NCI-H187 (cell line): ENCODE data around the gene PERCC1.

Source experiments
- DNase-seq, 2 experiments: peaks; one replicate each; lab custom pipeline; 2025; lab: John Stamatoyannopoulos, UW

PERCC1 gene

DNA sequence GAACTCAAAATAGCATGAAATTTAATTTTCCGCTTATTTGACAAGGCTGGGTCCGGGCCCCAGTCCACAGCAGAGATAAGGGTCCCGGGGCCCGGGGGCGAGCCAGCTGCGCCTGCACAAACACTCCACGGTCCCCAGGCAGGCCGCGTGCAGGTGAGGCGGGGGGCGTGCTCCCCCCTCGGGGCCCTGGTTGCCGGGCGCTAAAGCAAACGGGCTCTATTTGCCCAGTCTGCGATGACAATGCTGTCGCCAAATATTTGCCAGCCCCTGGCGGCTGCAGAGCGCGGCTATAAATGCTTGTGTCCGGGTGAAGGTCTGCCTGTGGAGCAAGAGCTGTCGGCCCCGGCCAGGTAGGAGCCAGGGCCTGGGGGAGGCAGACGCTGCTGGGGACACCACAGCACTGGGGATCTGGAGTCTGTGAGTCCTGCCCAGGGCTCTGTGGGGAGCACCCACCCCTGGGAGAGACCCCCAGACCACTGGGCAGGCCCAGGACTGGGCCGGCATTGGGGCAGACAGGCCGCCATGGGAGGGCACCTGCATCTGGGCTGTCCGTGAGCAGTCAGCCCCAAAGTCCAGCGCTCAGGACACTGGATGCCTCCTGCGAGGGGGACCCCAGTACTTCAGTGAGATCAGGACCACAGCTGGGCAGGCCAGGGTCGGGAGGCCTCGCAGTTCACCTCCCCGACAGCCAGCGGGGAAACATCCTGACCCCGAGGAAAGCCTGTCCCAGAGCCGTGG, at the start of gene PERCC1:
TSS of gene PERCC1 (plus strand) at position 320 of the 738 bp plus-strand sequence. CDS start 1,516 bp downstream, outside the sequence.
- DNase-seq, result peak; percentile 40 to 73

DNA sequence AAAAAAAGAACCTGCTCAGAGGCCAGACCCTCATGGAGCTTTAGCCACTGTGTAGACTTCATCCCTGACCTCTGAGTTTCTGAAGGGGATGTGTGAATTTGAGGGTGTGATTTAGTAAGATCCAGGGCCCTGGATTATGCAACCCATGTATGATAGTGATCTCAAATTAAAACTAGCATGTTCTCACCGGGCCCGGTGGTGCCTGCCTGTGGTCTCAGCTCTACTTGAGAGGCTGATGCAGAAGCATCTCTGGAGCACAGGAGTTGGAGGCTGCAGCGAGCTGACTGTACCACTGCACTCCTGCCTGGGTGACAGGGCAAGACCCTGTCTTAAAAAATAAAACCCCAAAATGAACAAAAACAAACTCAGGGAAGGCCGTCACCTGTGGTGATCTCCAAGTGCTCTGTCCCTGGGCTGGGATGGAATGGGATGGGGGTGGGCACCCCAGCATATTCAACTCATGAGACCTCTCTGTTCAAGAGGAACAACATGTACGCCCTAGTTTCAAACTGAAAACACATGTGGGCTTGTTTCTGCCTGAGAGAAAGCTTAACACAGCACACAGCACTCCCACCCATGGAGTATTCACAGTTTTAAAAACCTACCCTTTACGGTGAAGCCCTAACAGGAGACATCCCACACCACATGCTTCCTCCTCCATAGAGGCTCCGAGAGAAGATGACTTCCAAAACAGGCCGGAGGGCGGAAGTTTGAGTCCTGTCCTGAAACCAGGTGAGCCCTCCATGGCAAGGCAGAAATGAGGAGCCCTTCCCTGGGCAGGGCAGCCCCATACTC, 49.1 kb upstream of the PERCC1 start:
- DNase-seq, result no peak

DNA sequence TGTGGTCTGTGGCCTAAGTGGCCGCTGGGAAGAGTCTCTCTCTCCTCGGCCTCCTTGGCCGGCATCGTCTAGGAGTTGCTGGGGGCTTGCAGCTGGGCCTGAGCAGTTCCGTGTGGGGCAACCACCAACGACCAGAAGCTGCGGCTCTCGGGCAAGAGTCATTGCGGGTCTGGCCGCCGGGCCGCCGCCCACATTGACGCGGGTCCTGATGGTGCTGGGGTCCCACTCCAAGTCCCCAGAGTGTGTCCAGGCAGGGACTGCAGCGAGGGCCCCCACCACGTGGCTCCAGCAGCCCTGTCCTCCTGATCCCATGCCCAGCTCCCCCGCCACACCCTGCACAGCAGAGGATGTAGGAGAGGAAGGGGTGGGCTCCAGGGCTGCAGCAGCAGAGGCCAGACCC, 47.3 kb upstream of the PERCC1 start:
- no peak for DNase-seq

DNA sequence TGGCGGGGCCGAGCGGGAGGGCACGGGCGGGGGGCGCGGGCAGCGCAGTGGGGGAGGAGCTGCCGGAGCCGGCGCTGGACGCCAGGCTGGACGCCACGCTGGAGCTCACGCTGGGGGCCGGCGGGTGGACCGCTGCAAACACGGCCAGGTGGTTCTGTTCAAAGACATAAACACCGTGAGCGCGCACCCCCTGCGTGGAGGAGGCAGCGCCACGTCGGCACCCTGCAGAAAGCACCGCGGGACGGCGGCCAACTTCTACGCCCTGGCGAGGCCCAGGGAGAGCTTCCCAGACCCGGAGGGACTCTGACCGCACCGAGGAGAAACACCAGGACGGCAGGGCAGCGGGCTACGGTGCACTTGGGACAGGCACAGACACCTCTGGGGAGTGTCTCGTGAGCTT, 45.6 kb upstream of the PERCC1 start:
- no peak for DNase-seq

DNA sequence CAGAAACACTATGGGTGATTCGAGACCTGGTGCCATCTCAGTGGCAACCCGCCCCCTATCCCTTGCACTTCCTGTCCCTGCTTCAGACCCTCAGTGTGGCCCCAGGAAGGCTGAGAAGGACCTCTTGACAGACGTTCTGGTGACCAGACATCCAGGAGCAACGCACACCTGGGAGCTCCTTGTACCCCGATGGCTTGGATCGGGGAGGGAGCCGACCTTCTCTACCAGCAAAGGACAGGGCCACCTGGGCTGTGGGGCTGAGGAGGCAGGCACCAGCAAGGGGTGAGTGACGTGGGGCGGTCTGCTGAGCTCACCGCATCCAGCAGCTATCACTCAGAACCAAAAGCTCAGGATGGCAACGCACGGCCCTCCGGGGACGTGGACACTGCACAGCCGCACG, 43.5 kb upstream of the PERCC1 start:
- no peak for DNase-seq

DNA sequence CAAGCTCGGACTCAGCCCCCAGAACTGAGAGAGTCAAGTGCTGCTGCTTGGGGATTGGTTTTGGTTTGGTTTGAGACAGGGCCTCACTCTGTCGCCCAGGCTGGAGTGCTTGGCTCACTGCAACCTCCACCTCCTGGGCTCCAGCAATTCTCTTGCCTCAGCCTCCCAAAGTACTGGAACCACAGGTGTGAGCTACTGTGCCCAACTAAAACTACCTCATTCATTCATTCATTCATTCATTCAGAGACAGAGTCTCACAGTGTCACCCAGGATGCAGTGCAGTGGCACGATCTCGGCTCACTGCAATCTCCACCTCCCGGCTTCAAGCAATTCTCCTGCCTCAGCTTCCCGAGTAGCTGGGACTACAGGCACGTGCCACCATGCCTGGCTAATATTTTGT, 41.1 kb upstream of the PERCC1 start:
- no peak for DNase-seq

DNA sequence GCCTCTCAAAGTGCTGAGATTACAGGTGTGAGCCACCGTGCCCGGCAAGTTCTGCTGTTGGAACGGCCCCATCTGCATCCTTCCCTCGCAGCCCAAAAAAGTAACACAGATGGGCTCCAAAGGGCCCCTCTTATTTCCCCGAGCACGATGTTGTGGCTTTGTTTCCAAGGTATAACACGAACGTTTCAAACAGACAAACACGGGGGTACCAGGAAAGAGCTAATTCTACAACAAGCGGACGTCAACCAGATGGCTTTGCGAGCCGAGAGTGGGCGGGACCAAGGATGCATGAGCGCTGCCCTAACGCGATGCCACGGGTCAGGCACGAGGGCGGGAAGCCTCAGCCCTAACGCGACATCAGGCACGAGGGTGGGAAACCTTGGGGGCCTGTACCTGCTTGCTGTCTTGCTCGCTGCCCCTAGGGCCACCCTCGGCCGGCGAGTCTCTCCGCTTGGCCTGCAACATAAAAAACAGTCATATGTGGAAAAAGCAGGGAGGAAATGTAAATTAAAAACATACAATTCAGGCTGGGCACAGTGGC, 40.6 kb upstream of the PERCC1 start:
- no peak for DNase-seq

DNA sequence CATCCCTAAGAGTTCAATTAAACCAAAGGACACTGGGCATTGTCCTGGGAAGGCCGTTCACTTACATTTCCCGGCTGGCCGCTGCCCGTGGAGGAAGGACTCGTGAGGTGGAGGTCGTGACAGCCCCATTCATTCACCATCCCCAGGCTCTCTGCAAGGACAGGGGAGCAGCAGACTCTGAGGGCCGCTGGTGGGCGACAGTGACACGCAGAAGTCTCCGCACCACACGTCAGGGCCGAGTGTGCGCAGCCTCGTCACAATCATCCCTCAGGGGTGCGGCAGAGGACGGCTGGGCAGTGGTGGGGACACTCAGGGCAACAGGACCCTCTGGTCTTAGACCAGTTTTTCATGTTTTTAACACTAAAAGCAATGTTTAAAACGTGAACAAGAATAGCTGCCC, 38.1 kb upstream of the PERCC1 start:
- no peak for DNase-seq

DNA sequence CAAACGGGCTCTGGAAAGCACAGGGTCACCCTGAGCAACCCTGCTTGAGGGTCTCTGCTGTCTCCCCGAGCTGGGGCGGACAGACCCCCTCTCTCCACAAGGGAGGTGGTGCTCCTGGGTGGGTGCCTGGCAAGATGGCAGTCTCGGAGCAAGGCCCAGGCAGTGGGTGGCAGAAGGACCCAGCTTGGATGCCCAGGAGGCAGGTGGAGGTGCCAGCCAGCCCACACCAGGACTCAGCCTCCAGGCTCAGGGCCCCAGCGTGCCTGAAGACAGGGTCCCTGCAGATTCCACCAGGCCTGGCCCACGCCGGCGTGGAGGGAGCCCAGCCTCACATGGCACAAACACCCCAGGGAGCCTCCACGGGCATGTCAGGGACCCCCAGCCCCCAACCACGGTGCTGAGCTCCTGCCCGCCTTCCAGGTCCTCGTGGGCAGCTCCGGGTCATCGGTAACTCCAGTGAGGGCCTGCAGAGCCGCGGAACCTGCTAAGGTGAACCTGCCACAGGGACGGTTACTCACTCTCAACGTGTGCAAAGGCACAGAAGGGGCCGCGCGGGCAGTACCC, 37.2 kb upstream of the PERCC1 start:
- DNase-seq, result no peak

DNA sequence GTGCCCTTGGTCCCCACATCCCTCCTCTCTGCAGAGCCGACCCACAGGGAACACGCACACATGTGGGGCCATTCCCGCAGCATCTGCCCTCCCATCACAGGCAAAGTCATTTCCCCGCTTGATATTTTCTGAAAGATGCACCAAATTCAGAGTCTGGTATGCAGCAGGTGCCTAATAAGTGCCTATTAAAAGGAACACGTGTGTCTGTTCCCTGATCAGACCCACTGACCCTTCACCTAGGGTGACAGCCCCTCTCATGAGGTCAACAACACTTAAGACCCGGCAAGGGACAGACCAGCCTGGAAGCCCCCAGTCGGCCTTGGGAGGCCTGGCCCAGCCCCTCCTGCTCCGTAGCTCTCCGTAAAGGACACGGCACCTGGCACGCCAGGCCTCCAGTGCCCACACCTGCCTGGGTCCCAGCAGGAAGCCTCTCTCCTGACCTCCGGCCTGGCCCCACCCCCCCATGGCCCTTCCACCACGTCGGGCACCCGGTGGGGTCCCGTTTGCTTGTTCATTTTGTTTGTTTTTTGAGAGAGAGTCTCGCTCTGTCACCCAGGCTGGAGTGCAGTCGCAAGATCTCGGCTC, 36.4 kb upstream of the PERCC1 start:
- no peak for DNase-seq

DNA sequence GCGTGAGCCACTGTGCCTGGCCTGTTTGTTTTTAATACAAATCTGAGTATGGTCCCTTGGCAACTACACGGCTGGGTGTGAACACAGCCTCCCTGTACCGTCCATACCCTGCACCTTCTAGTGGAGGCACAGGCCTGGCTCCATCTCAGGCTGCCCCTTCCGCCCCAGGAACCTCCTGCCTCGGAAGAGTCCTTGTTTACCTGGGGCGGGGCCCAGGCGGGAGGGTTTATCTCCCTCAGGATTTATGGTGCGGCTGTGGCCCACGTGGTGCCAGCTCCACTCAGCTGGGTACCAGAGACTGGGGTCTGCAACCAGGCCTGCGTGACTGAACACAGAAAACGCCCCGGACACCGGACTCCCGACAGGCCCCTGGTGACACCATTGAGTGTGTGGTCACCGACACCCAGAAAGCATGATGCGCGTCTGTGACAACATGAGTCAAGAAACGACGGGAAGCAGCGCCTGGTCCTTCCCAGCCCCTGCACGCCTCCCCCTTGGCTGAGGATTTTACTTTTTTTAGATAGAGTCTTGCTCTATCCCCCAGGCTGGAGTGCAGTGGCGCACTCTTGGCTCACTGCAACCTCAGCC, 35.3 kb upstream of the PERCC1 start:
- no peak for DNase-seq

DNA sequence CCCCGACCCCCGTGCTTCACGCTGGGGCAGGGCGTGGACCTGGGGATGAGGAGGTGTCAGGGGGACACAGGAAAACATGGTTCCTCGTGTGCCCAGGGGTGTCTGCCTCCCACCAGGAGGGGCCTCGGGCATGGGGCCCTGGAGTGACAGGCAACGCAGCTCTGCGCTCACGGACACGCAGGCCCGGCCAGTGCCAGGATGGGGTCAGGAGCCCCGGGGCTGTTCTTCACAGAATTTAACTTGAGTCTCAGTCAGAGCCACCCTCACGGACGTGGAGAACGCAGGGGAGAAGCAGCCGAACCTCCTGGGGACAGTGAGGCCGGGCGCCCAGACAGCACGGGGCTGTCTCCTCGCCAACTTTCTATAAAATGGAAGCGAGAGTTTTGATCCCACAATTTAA, 33.1 kb upstream of the PERCC1 start:
- DNase-seq, result no peak

DNA sequence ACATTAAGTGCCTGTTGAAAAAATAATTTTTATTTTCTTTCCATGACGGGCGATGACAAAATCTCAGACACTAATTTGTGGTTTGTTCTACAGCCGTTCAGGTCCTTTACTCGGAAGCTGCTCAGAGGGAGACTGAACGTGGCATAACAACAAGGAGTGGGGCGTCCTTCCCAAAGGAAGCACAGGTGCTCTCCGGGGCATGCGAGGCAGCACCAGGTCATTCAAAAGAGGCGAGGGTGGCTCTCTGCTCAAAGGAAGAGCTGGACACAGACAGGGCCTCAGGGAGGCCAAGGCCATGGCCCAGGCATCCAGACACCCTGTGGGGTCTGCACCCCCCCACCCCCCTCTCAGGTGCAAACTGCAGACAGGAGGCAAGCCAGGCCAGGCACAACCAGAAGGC, 32.5 kb upstream of the PERCC1 start:
- DNase-seq, result no peak

DNA sequence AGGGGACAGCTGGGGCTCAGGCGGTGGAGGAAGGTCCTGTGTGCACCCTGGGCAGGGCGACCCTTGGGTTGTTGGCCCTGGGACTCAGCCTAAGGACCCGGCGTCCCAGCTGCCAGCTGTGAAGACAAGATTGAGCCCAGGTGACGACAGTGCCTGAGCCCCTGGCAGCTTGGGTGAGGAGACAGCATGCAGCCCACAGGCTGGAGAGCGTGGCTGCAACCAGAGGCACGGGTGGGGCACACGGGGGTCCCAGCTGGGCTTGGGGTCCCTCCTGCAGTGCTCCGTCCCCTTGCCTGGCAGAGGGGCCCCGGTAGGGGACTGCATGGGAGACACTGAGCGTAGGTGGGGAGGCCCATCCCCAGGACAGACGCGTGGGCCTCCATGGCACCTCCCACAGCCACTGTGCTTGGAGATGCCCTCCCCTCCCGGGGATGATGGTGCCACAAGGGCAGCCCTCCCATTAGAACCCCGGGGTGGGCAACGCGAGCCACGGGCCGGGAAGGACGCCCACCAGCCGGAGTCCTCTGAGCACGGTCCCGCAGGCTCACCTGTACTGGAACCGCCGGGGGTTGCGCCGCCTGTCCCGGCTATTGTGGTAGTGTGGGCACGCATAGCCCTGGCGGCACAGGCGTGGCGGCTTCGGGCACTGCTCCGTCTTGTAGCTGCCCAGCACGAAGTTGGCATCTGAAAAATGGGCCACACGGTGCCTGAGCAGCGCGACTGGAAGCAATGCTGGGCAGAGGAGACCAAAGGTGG, 31.9 kb upstream of the PERCC1 start:
- DNase-seq, result no peak

DNA sequence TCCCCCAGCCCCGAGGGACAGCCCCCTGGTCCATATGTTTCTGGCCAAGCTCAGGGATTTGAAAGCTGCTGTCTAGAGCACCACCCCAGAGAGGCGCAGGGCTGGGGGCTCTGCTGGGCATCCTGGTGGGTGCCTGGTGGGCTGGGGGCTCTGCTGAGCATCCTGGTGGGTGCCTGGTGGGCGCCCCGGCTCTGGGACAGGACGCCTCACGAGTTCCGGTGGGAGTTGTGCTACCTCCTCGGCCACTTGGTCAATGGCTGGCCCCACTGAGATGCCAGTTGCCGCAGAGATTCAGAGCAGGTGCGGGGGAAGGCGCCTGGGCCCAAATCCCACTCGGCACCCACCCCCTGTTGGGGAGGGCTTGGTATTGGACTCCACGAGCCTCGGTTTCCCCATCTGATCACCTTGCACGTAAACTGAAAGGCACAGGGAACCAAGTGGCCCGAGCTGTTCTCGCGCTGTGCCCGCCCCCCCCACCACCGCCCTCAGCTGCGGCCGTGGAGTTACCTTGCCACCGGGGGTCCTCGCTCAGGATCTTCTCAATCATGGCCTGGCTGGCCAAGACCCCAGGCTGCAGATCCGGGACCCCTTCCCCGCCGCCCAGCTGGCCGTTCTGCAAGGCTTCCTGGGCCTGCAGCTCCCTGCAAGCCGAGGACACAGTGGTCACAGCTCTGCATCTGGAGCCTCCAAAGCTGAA, 29.7 kb upstream of the PERCC1 start:
- DNase-seq, result no peak

DNA sequence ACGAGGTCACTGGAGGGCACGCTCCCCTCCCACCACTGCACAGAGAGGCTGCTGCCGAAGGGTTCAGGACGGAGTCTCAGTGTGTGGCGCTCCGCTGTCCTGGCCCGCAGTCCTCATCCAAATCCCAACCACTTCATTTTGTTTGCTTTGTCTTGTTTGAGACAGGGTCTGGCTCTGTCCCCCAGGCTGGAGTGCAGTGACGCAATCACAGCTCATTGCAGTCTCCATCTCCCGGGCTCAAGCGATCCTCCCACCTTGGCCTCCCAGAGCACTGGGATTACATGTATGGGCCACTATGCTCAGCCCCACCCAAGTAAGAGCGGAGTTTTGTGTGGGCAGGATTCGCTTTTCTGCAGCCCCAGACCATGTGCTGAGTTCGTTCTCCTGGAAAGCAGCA, 29.1 kb upstream of the PERCC1 start:
- no peak for DNase-seq

DNA sequence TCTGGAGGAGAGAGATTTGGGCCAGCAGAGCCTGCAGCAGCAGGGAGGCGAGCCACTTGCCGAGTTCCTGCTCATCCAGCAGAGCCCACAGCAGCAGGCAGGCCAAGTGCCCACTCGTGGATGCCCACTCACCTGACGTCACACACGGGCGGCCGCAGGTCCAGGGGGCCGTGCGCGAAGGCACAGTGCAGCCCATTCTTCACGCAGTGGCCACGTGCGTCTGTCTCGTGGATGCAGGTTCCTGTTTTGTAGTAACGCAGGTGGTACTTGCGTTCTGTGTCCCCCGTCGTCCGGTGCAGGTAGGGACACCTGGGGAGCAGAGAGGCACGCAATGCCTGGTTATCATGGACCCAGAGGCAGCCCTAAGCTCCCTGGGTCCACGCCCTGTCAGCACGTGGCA, 27.8 kb upstream of the PERCC1 start:
- DNase-seq, result no peak

DNA sequence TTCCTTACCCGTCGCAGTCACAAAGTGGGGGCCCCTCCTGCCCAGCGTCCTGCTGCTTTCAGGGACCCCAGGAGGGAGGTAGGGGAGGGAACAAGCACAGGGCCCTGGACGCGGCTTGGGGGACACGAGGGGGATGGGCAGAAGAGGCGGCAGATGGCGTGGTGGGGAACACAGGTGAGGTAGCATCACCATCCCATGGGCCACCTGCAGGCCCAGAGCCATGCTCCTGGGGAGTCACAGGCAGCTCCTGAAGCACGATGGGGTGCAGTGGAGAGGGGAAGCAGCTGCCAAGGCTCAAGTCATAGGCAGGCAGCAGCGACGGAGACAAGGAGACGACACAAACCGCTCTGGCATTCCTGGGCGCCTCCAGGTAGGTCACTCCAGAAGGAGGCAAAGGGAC, 27.1 kb upstream of the PERCC1 start:
- DNase-seq, result no peak

DNA sequence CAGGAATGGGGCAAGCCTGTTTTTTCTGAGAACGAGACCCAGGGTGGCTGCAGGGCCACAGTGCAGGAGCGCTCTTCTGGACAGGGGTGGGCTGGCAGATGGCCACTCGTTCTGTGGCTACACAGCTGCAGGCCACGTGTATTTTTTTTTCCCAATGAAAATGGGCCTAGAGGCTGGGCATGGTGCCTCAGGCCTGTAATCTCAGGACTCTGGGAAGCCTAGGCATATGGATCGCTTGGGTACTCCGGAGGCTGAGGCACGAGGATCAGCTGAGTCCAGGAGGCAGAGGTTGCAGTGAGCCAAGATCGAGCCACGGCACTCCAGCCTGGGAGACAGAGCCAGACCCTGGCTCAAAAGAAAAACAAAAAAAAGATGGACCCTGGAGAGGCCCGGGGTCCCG, 23.1 kb upstream of the PERCC1 start:
- no peak for DNase-seq

DNA sequence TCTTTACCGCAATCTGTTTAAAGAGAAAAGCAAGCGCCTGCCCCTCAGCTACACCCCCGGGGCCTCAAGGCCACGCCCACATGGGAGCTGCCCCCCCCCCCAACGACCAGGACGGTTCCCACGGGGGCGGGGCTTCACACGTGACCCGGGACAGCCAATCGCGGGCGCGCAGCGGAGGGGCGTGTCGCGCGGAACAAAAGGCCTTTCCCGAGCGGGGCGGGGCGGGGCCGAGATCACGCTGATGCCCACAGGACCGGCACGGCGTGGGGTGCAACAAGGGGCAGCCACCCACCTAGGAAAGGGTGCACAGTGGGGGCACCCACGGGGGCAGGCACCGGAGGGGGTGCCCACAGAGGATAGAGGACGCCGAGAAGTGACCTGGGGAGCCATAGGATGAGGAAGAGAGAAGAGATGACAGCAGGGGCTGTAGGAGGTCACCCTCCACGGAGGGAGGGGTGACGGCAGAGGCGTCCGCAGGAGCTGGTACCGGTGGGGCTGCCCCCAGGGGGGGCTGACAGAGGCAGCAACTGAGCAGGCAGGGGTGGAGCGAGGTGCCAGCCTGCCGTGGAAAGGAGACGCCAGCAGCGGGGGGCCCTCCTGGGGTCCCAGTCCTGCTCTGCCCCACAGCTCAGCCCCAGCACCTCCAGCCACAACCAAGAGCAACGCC, 22.6 kb upstream of the PERCC1 start:
- DNase-seq, result peak; percentile 89 to 92
